Endodermal cell (in vitro differentiated cells): ENCODE results near the gene ITGA4. TPM values are rescaled to one million over a fixed set of nuclear protein-coding genes. Genes with fewer than 3 reads are reported as not detected.

Experiments
- DNase-seq: peaks from one replicate; pipeline ENCODE4 v3.0.0-alpha.2; 2017
- H3K27ac ChIP-seq: 2 replicates; pipeline ENCODE4 v1.5.1; 2013; ENCODE audit warnings: mild to moderate bottlenecking, low read depth, low read length, moderate library complexity
- H3K27me3 ChIP-seq: 2 replicates; pipeline ENCODE4 v1.6.1; 2013; ENCODE audit warnings: mild to moderate bottlenecking, low read length, moderate library complexity; ENCODE audit not compliant: insufficient read depth, control insufficient read depth, poor library complexity, severe bottlenecking
- H3K36me3 ChIP-seq: 2 replicates; pipeline ENCODE4 v1.7.0; 2013; ENCODE audit warnings: mild to moderate bottlenecking, low read length, moderate library complexity; ENCODE audit not compliant: control insufficient read depth, insufficient read depth
- H3K4me1 ChIP-seq: one replicate; pipeline ENCODE4 v1.7.0; 2013; ENCODE audit warnings: low read length; ENCODE audit not compliant: control insufficient read depth, insufficient read depth
- H3K4me3 ChIP-seq: 2 replicates; pipeline ENCODE4 v1.5.1; 2013; ENCODE audit warnings: mild to moderate bottlenecking, low read length, moderate library complexity
- H3K9ac ChIP-seq: 2 replicates; pipeline ENCODE4 v1.6.1; 2013; ENCODE audit warnings: mild to moderate bottlenecking, low read length, moderate library complexity; ENCODE audit not compliant: poor library complexity, severe bottlenecking; ENCODE audit errors: extremely low read depth
- H3K9me3 ChIP-seq: 2 replicates; pipeline ENCODE4 v1.6.1; 2013; ENCODE audit warnings: mild to moderate bottlenecking, low read length, moderate library complexity; ENCODE audit not compliant: control insufficient read depth
- H3K27ac Mint-ChIP-seq: 2 replicates; pipeline ENCODE4 v1.8.0; 2020; ENCODE audit warnings: mixed read lengths
- H3K27me3 Mint-ChIP-seq: 2 replicates; pipeline ENCODE4 v1.8.0; 2021; ENCODE audit warnings: mild to moderate bottlenecking, mixed read lengths; ENCODE audit not compliant: insufficient read depth
- H3K36me3 Mint-ChIP-seq: 2 replicates; pipeline ENCODE4 v1.8.0; 2020; ENCODE audit warnings: low read depth, mixed read lengths
- H3K4me1 Mint-ChIP-seq: 2 replicates; pipeline ENCODE4 v1.8.0; 2020; ENCODE audit warnings: mixed read lengths
- H3K4me3 Mint-ChIP-seq: 2 replicates; pipeline ENCODE4 v1.8.0; 2020; ENCODE audit warnings: mild to moderate bottlenecking, moderate library complexity, mixed read lengths
- H3K9me3 Mint-ChIP-seq: 2 replicates; pipeline ENCODE4 v1.8.0; 2020; ENCODE audit warnings: mild to moderate bottlenecking, mixed read lengths
- WGBS, 2 experiments: methylation state at CpG; one replicate each; pipeline versions ENCODE4 v1.1.5 to v1.1.7; 2013; ENCODE audit warnings: missing lambda C conversion rate in 2 of 2, mixed read lengths in 1 of 2; ENCODE audit not compliant: insufficient coverage in 1 of 2, insufficient read length in 1 of 2; 5-methylcytosine and 5-hydroxymethylcytosine counted together
- total RNA-seq, 2 donors: library from RNA; stranded (reverse); fragmentation: NEBNext Ultra II Directional in 1 of 2; extraction: Animal tissue kit (Norgen Biotek cat#: 25700) in 1 of 2; gene quantifications; 2 replicates in 1 of 2; 3 replicates in 1 of 2; pipeline ENCODE4 v1.2.1, GENCODE V29; 2021
- TF ChIP-seq, protein P1 (sequence below): fragments of 200-600 bp; sonication (generic); conservative IDR thresholded peaks from 2 replicates; pipeline ENCODE4 v1.5.0; 2021; ENCODE audit warnings: antibody characterized with exemption, mild to moderate bottlenecking

Gene ITGA4
- total RNA-seq, 2 donors from 2014 or later: 1.3 to 2.4 TPM

DNA sequence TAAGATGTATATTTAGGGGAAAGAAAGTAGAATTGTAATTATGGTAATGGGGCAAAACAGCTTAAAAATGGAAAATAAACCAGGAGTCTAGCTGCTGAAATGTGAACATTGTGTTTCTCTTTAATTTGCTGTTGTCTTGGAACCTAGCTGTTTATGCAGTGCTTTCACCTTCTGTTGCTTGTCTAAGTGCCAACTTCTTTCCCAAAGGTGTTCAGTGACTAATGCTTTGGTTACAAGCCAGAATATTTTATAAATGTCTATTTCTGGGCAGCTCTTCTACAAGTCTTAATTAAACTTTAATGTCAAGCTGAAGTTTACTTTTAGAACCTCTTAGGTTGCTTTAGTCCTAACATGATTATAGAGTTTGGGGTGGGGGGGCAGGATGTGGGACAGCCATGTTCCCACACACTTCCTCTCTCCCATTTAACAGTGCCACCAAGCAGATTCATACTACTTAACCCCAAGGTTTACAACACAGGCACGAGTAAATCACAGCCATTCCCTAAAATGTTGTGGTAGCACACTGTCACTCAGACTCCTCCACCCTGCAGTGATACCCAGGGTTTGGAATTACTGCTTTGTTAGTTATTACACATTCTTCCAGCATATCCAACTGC lies 60.6 kb downstream of the ITGA4 start:
- Mint-ChIP-seq H3K36me3 (no peaks in the 10 kb centered on the region), H3K4me3 (no peak overlapping the region), H3K9me3 (no peaks in the 10 kb centered on the region), H3K4me1 (no peaks in the 10 kb centered on the region), H3K27me3 (no peaks in the 10 kb centered on the region), H3K27ac (no peak overlapping the region)
- DNase-seq: no peak
- H3K9me3 ChIP-seq: no peaks in the 10 kb centered on the region
- WGBS, 2 experiments: 67 to 83% methylated on average over 1 of the region's 1 CpG
- no peaks in the 10 kb centered on the region for H3K27me3 ChIP-seq
- no peak overlapping the region for H3K9ac ChIP-seq
- H3K4me3 ChIP-seq: no peak overlapping the region
- no peaks in the 10 kb centered on the region for H3K36me3 ChIP-seq
- TF ChIP-seq, protein P1, sequence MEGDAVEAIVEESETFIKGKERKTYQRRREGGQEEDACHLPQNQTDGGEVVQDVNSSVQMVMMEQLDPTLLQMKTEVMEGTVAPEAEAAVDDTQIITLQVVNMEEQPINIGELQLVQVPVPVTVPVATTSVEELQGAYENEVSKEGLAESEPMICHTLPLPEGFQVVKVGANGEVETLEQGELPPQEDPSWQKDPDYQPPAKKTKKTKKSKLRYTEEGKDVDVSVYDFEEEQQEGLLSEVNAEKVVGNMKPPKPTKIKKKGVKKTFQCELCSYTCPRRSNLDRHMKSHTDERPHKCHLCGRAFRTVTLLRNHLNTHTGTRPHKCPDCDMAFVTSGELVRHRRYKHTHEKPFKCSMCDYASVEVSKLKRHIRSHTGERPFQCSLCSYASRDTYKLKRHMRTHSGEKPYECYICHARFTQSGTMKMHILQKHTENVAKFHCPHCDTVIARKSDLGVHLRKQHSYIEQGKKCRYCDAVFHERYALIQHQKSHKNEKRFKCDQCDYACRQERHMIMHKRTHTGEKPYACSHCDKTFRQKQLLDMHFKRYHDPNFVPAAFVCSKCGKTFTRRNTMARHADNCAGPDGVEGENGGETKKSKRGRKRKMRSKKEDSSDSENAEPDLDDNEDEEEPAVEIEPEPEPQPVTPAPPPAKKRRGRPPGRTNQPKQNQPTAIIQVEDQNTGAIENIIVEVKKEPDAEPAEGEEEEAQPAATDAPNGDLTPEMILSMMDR: no peak
- no peaks in the 10 kb centered on the region for H3K4me1 ChIP-seq
- H3K27ac ChIP-seq: no peak overlapping the region

- H3K36me3 Mint-ChIP-seq: no peaks in the 10 kb centered on the region
- H3K9me3 Mint-ChIP-seq: no peaks in the 10 kb centered on the region
- 90 to 100% methylated on average over 1 of the region's 1 CpG for WGBS, 2 experiments
- Histone ChIP-seq H3K36me3 (no peaks in the 10 kb centered on the region), H3K9ac (no peak overlapping the region), H3K4me3 (no peak overlapping the region), H3K4me1 (no peaks in the 10 kb centered on the region), H3K27ac (no peak overlapping the region), H3K27me3 (no peaks in the 10 kb centered on the region), H3K9me3 (no peaks in the 10 kb centered on the region)
- H3K4me3 Mint-ChIP-seq: no peak overlapping the region
- H3K27ac Mint-ChIP-seq: no peak overlapping the region
- no peaks in the 10 kb centered on the region for H3K4me1 Mint-ChIP-seq
- no peaks in the 10 kb centered on the region for H3K27me3 Mint-ChIP-seq
- TF ChIP-seq, protein P1: no peak
- no peak for DNase-seq
Observed at GRCh38 chr2:181520253-181520652, 63.1 kb downstream of the ITGA4 start.

- Histone ChIP-seq H3K36me3 (no peaks in the 10 kb centered on the region), H3K4me1 (no peaks in the 10 kb centered on the region), H3K9me3 (no peaks in the 10 kb centered on the region), H3K9ac (no peak overlapping the region), H3K27me3 (no peaks in the 10 kb centered on the region), H3K27ac (no peak overlapping the region), H3K4me3 (no peak overlapping the region)
- Mint-ChIP-seq H3K4me3 (no peak overlapping the region), H3K4me1 (no peaks in the 10 kb centered on the region), H3K9me3 (no peaks in the 10 kb centered on the region), H3K36me3 (no peaks in the 10 kb centered on the region), H3K27me3 (no peaks in the 10 kb centered on the region), H3K27ac (no peak overlapping the region)
- TF ChIP-seq, protein P1: no peak
- DNase-seq: no peak
- 80 to 97% methylated on average over 2 to 5 of the region's 5 CpGs for WGBS, 2 experiments
Observed at GRCh38 chr2:181523756-181524155, 66.6 kb downstream of the ITGA4 start.
